Activated CD4-positive, alpha-beta T cell treated with anti-CD3 and anti-CD28 coated beads for 36 hours (primary cell): Measurements from ENCODE around the gene ATP7B. TPM values are rescaled to one million over a fixed set of nuclear protein-coding genes. Genes with fewer than 3 reads are reported as not detected.
"Not testable (repeated sequence)": the region's sequence is repeated elsewhere in the genome, so short reads cannot be mapped to it uniquely, and the experiment has no call there.

Experiments
- ATAC-seq: fragments of 200-7000 bp; cut with Tn5 transposase; one replicate; pipeline ENCODE4 v1.10.0; 2021; ENCODE audit warnings: mild to moderate bottlenecking, moderate library complexity
- CTCF ChIA-PET: fragments of 350-600 bp; sonication (Branson Sonifier 250); formaldehyde crosslinking; loops from one replicate; lab custom pipeline; 2021; ENCODE audit warnings: antibody characterized with exemption; lab: Charles Lee
- POLR2A ChIA-PET: fragments of 350-600 bp; sonication (Branson Sonifier 250); formaldehyde crosslinking; loops from one replicate; lab custom pipeline; 2021; ENCODE audit warnings: antibody characterized with exemption, inconsistent platforms; lab: Charles Lee
- DNase-seq: peaks from one replicate; pipeline ENCODE4 v3.0.0-alpha.2; 2020
- H3K27ac Mint-ChIP-seq: one replicate; pipeline ENCODE4 v1.8.0; 2021; ENCODE audit warnings: mixed read lengths
- H3K27me3 Mint-ChIP-seq: one replicate; pipeline ENCODE4 v1.8.0; 2021; ENCODE audit warnings: mixed read lengths
- H3K36me3 Mint-ChIP-seq: one replicate; pipeline ENCODE4 v1.8.0; 2021; ENCODE audit warnings: low read depth, mixed read lengths
- H3K4me1 Mint-ChIP-seq: one replicate; pipeline ENCODE4 v1.8.0; 2021; ENCODE audit warnings: mixed read lengths
- H3K4me3 Mint-ChIP-seq: one replicate; pipeline ENCODE4 v1.8.0; 2021; ENCODE audit warnings: mild to moderate bottlenecking, moderate library complexity, mixed read lengths
- H3K9me3 Mint-ChIP-seq: one replicate; pipeline ENCODE4 v1.8.0; 2021; ENCODE audit warnings: low read depth, mixed read lengths
- intact Hi-C, 2 experiments: fragments of 100-400 bp; cut with DNase I in 1 of 2; cut with micrococcal nuclease in 1 of 2; formaldehyde crosslinking; loops; one replicate each; pipeline versions ENCODE4 v1.14.2 to v1.15.1; 2022 to 2024; cut with DNase I, micrococcal nuclease
- total RNA-seq, 2 experiments: library from RNA; stranded (reverse); gene quantifications; one replicate each; pipeline ENCODE4 v1.2.3, GENCODE V29; 2021

ATP7B gene
- total RNA-seq, 2 experiments from 2014 or later: 1.1 to 1.4 TPM

- Mint-ChIP-seq H3K4me1 (peaks cover 4% of the 10 kb centered on the region), H3K27me3 (no peaks in the 10 kb centered on the region), H3K9me3 (no peaks in the 10 kb centered on the region), H3K4me3 (no peak overlapping the region), H3K27ac (no peak overlapping the region), H3K36me3 (no peaks in the 10 kb centered on the region)
- intact Hi-C loops: no loop called here
- POLR2A ChIA-PET: no interaction called here
- no peak for DNase-seq
- no peak for ATAC-seq
- CTCF ChIA-PET: interaction anchor here (0.8 kb wide), 1 partner anchor 209 kb away, joined by 3 read pairs; no protein-coding TSS in a partner anchor
Observed at GRCh38 chr13:51916962-51917361, 94.3 kb downstream of the ATP7B start.

GRCh38 chr13:51916051-51916818 lies 95.0 kb downstream of the ATP7B start:
- no peak overlapping the region for H3K27ac Mint-ChIP-seq
- no peaks in the 10 kb centered on the region for H3K4me1 Mint-ChIP-seq
- no peaks in the 10 kb centered on the region for H3K27me3 Mint-ChIP-seq
- ChIA-PET POLR2A (no interaction called here), CTCF (interaction anchor here (0.9 kb wide), 1 partner anchor 30 kb away, joined by 3 read pairs; no protein-coding TSS in a partner anchor)
- no peaks in the 10 kb centered on the region for H3K36me3 Mint-ChIP-seq
- no peaks in the 10 kb centered on the region for H3K9me3 Mint-ChIP-seq
- DNase-seq: no peak
- no peak for ATAC-seq
- no peak overlapping the region for H3K4me3 Mint-ChIP-seq
- intact Hi-C loops: no loop called here

- DNase-seq (no peak), ATAC-seq (no peak)
- CTCF ChIA-PET: interaction anchor here (0.5 to 1.5 kb wide), 3 partner anchors 12 to 789 kb away, joined by 3 to 6 read pairs (median 3); no protein-coding TSS in a partner anchor
- Mint-ChIP-seq H3K27me3 (no peaks in the 10 kb centered on the region), H3K4me3 (no peak overlapping the region), H3K4me1 (peaks cover 13% of the 10 kb centered on the region), H3K9me3 (no peaks in the 10 kb centered on the region), H3K36me3 (no peaks in the 10 kb centered on the region), H3K27ac (no peak overlapping the region)
- POLR2A ChIA-PET: no interaction called here
- intact Hi-C loops: no loop called here
Observed at GRCh38 chr13:51914137-51914493, 97.1 kb downstream of the ATP7B start.

GRCh38 chr13:51913421-51914136 lies 97.7 kb downstream of the ATP7B start:
- POLR2A ChIA-PET: no interaction called here
- H3K9me3 Mint-ChIP-seq: no peaks in the 10 kb centered on the region

GRCh38 chr13:51912511-51913225 lies 98.6 kb downstream of the ATP7B start:
- Mint-ChIP-seq H3K36me3 (no peaks in the 10 kb centered on the region), H3K4me3 (no peak overlapping the region), H3K27me3 (no peaks in the 10 kb centered on the region), H3K4me1 (peaks cover 21% of the 10 kb centered on the region), H3K9me3 (no peaks in the 10 kb centered on the region), H3K27ac (no peak overlapping the region)
- ChIA-PET CTCF (interaction anchor here (0.5 to 1.0 kb wide), 6 partner anchors 15 to 605 kb away, joined by 3 to 4 read pairs (median 3); no protein-coding TSS in a partner anchor), POLR2A (no interaction called here)
- DNase-seq (no peak), ATAC-seq (no peak)
- intact Hi-C loops: no loop called here

More at GRCh38 chr13:51913421-51914136, 97.7 kb downstream of the ATP7B start:
- Mint-ChIP-seq H3K27me3 (no peaks in the 10 kb centered on the region), H3K4me1 (peaks cover 17% of the 10 kb centered on the region), H3K27ac (no peak overlapping the region), H3K4me3 (no peak overlapping the region), H3K36me3 (no peaks in the 10 kb centered on the region)
- CTCF ChIA-PET: interaction anchor here (0.5 to 1.5 kb wide), 6 partner anchors 12 to 788 kb away, joined by 3 to 6 read pairs (median 3); no protein-coding TSS in a partner anchor
- no peak for DNase-seq
- intact Hi-C loops: no loop called here
- ATAC-seq: no peak

- ChIA-PET CTCF (interaction anchor here (0.5 kb wide), 1 partner anchor 80 kb away, joined by 3 read pairs; no protein-coding TSS in a partner anchor), POLR2A (no interaction called here)
- intact Hi-C loops: no loop called here
- no peaks in the 10 kb centered on the region for H3K36me3 Mint-ChIP-seq
- no peak overlapping the region for H3K27ac Mint-ChIP-seq
- H3K9me3 Mint-ChIP-seq: no peaks in the 10 kb centered on the region
- no peak overlapping the region for H3K4me3 Mint-ChIP-seq
- peaks cover 23% of the 10 kb centered on the region for H3K4me1 Mint-ChIP-seq
- H3K27me3 Mint-ChIP-seq: no peaks in the 10 kb centered on the region
- ATAC-seq (no peak), DNase-seq (no peak)
Observed at GRCh38 chr13:51912091-51912490, 99.2 kb downstream of the ATP7B start.

- H3K36me3 Mint-ChIP-seq: no peaks in the 10 kb centered on the region
- no peak overlapping the region for H3K4me3 Mint-ChIP-seq
- no peaks in the 10 kb centered on the region for H3K9me3 Mint-ChIP-seq
- ATAC-seq (no peak), DNase-seq (no peak)
- POLR2A ChIA-PET: interaction anchor here (0.7 kb wide), 1 partner anchor 9 kb away, joined by 3 read pairs; no protein-coding TSS in a partner anchor
- no peak overlapping the region for H3K27ac Mint-ChIP-seq
- peaks cover 23% of the 10 kb centered on the region for H3K4me1 Mint-ChIP-seq
- H3K27me3 Mint-ChIP-seq: no peaks in the 10 kb centered on the region
- intact Hi-C loops: no loop called here
- CTCF ChIA-PET: interaction anchor here (0.9 kb wide), 1 partner anchor 18 kb away, joined by 3 read pairs; no protein-coding TSS in a partner anchor
Observed at GRCh38 chr13:51910508-51910907, 100.7 kb downstream of the ATP7B start.

- H3K4me3 Mint-ChIP-seq: peak overlapping the region; percentile 17
Observed at GRCh38 chr13:51909265-51909664, 102.0 kb downstream of the ATP7B start.

GRCh38 chr13:51907040-51907732 lies 104.1 kb downstream of the ATP7B start:
- H3K4me3 Mint-ChIP-seq: no peak overlapping the region
- peaks cover 28% of the 10 kb centered on the region for H3K4me1 Mint-ChIP-seq
- ATAC-seq: no peak
- H3K9me3 Mint-ChIP-seq: no peaks in the 10 kb centered on the region
- H3K36me3 Mint-ChIP-seq: no peaks in the 10 kb centered on the region
- CTCF ChIA-PET: interaction anchor here (0.6 to 1.6 kb wide), 2 partner anchors 11 to 540 kb away, joined by 3 to 6 read pairs; no protein-coding TSS in a partner anchor
- no peak for DNase-seq
- intact Hi-C loops: loop anchor here in 1 of 2 experiments (5.0 kb wide), 1 partner anchor 90 kb away; no protein-coding TSS in a partner anchor
- peaks cover 4% of the 10 kb centered on the region for H3K27me3 Mint-ChIP-seq
- POLR2A ChIA-PET: no interaction called here
- no peak overlapping the region for H3K27ac Mint-ChIP-seq

More at GRCh38 chr13:51909265-51909664, 102.0 kb downstream of the ATP7B start:
- CTCF ChIA-PET: interaction anchor here (0.7 to 1.2 kb wide), 5 partner anchors 14 to 784 kb away, joined by 3 to 5 read pairs (median 3); partner anchors contain the start of gene TMEM272
- not testable (repeated sequence) for H3K27me3 Mint-ChIP-seq, H3K9me3 Mint-ChIP-seq, H3K36me3 Mint-ChIP-seq, ATAC-seq, DNase-seq
- Mint-ChIP-seq H3K27ac (peak overlapping the region; percentile 11), H3K4me1 (peaks cover 23% of the 10 kb centered on the region)
- intact Hi-C loops: loop anchor here in 1 of 2 experiments (5.0 kb wide), 1 partner anchor 92 kb away; no protein-coding TSS in a partner anchor
- POLR2A ChIA-PET: interaction anchor here (0.7 kb wide), 1 partner anchor 445 kb away, joined by 3 read pairs; no protein-coding TSS in a partner anchor

- Mint-ChIP-seq H3K27me3 (peaks cover 4% of the 10 kb centered on the region), H3K4me1 (peaks cover 28% of the 10 kb centered on the region), H3K4me3 (no peak overlapping the region), H3K27ac (no peak overlapping the region), H3K9me3 (no peaks in the 10 kb centered on the region), H3K36me3 (no peaks in the 10 kb centered on the region)
- DNase-seq: no peak
- ATAC-seq: no peak
- intact Hi-C loops: loop anchor here in 1 of 2 experiments (5.0 kb wide), 1 partner anchor 89 kb away; no protein-coding TSS in a partner anchor
- ChIA-PET POLR2A (no interaction called here), CTCF (interaction anchor here (0.6 to 1.6 kb wide), 2 partner anchors 11 to 540 kb away, joined by 3 to 6 read pairs; no protein-coding TSS in a partner anchor)
Observed at GRCh38 chr13:51906581-51906980, 104.7 kb downstream of the ATP7B start.
